OCI-LY1 (cell line): Measurements from ENCODE around the gene KCNA3.

Source experiments
- CTCF ChIP-seq: fragments of 200-600 bp; sonication (generic), shearing (Covaris generic); IDR thresholded peaks from 2 replicates; pipeline ENCODE4 v1.5.1; 2017; ENCODE audit warnings: mild to moderate bottlenecking, antibody characterized with exemption, low read length, moderate library complexity, mixed read lengths
- EZH2 ChIP-seq: fragments of 200-600 bp; sonication (generic), shearing (Covaris generic); IDR thresholded peaks from 2 replicates; pipeline ENCODE4 v1.8.0; 2017; ENCODE audit warnings: borderline replicate concordance, mixed run types, mild to moderate bottlenecking, antibody characterized with exemption, low read length, moderate library complexity, mixed read lengths

GRCh38 chr1:110648417-110648816 lies 26.3 kb downstream of the KCNA3 start:
- TF ChIP-seq CTCF = no peak
- no peak for TF ChIP-seq EZH2
